H1 (cell line): ENCODE data around the gene CDKL5. TPM values are rescaled to one million over a fixed set of nuclear protein-coding genes. Genes with fewer than 3 reads are reported as not detected.

ENCODE experiments used
- CBX5 ChIP-seq: fragments of 300-800, 300-1000 bp; sonication (generic); IDR thresholded peaks from 2 replicates; pipeline ENCODE4 v1.7.1; 2016; ENCODE audit warnings: antibody characterized with exemption, low read length, low read depth
- CHD7 ChIP-seq: fragments of 300-600 bp; sonication (generic); IDR thresholded peaks from 2 replicates; pipeline ENCODE4 v1.7.1; 2012; ENCODE audit warnings: low read length, moderate library complexity, mild to moderate bottlenecking, inconsistent platforms; ENCODE audit not compliant: insufficient replicate concordance
- CREB1 ChIP-seq: IDR thresholded peaks from 2 replicates; pipeline ENCODE4 v1.6.1; 2012; ENCODE audit warnings: inconsistent platforms
- CTBP2 ChIP-seq: IDR thresholded peaks from 2 replicates; pipeline ENCODE4 v1.7.0; 2011; ENCODE audit warnings: borderline replicate concordance, mild to moderate bottlenecking, moderate library complexity, mixed read lengths, low read length; ENCODE audit not compliant: insufficient read depth, insufficient read length
- EGR1 ChIP-seq: IDR thresholded peaks from 2 replicates; pipeline ENCODE4 v1.6.1; 2011; ENCODE audit warnings: low read depth, low read length, borderline replicate concordance
- EZH2 ChIP-seq: fragments of 200-600 bp; sonication (generic); IDR thresholded peaks from 2 replicates; pipeline ENCODE4 v1.7.1; 2012; ENCODE audit warnings: low read depth, mild to moderate bottlenecking, moderate library complexity, low read length, inconsistent platforms; ENCODE audit not compliant: severe bottlenecking
- HDAC6 ChIP-seq: IDR thresholded peaks from one replicate; pipeline ENCODE4 v1.7.1; 2012; ENCODE audit warnings: low read depth, mild to moderate bottlenecking, inconsistent platforms, low read length, moderate library complexity
- JUND ChIP-seq: IDR thresholded peaks from 2 replicates; pipeline ENCODE4 v1.6.1; 2011; ENCODE audit warnings: mild to moderate bottlenecking, improper control_type of control experiment, low read length
- RBBP5 ChIP-seq: IDR thresholded peaks from 2 replicates; pipeline ENCODE4 v1.7.1; 2012; ENCODE audit warnings: low read depth, mild to moderate bottlenecking, inconsistent platforms, low read length, moderate library complexity, borderline replicate concordance
- RXRA ChIP-seq: IDR thresholded peaks from 2 replicates; pipeline ENCODE4 v1.6.1; 2011; ENCODE audit warnings: low read depth, mild to moderate bottlenecking, low read length, moderate library complexity; ENCODE audit not compliant: insufficient read depth
- TAF7 ChIP-seq: optimal IDR thresholded peaks from 2 replicates; pipeline ENCODE3; 2011; ENCODE audit warnings: low read depth, mild to moderate bottlenecking, inconsistent platforms, low read length, moderate library complexity, borderline replicate concordance
- TBP ChIP-seq: IDR thresholded peaks from 2 replicates; pipeline ENCODE4 v1.6.1; 2011; ENCODE audit warnings: low read depth, low read length, improper control_type of control experiment
- TCF12 ChIP-seq: IDR thresholded peaks from 2 replicates; pipeline ENCODE4 v1.6.1; 2011; ENCODE audit warnings: low read depth, mild to moderate bottlenecking, low read length
- polyA plus RNA-seq, 7 experiments: library from polyadenylated mRNA; depleted of rRNA in 3 of 7; stranded (reverse) in 5 of 7; unstranded in 2 of 7; fragments of >200 nt in 5 of 7; fragments of 200-250 nt in 2 of 7; gene quantifications; 1 replicate in 5 of 7; 2 replicates in 1 of 7; 4 replicates in 1 of 7; pipeline versions ENCODE4 v1.2.1 to v1.2.3, GENCODE V29; 2011 to 2013; ENCODE audit warnings: missing spikeins in 2 of 7, mixed read lengths in 2 of 7
- total RNA-seq: library from RNA; stranded (reverse); fragmentation: NEBNext Ultra II Directional; extraction: Animal tissue kit (Norgen Biotek cat#: 25700); gene quantifications from 2 replicates; pipeline ENCODE4 v1.2.1, GENCODE V29; 2021

CDKL5 gene
- total and polyA plus RNA-seq, 2 of the 8 experiments (the other 6 are each of a cell fraction or from before 2014, with no cell fraction given), result 5.5 to 15.6 TPM

DNA sequence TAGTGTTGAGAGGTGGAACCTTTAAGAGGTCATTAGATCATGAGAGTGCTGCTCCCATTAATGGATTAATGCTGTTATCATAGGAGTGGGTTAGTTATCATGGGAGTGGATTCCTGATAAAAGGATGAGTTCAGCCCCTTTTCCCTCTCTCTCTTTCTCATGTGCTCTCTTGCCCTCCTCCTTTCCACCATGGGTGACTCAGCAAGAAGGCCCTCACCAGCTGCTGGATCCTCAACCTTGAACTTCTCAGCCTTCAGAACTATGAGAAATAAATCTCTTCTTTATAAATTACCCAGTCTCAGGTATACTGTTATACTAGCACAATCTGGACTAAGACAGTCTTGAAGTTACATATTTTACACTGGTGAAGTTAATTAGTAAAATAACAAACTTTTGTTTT lies 10.0 kb upstream of the CDKL5 start (continued):
- TF ChIP-seq CHD7 (no peak), JUND (no peak), RBBP5 (no peak), EZH2 (no peak), TAF7 (no peak), TBP (no peak), RXRA (no peak), CBX5 (no peak), CTBP2 (no peak), HDAC6 (no peak), EGR1 (no peak), CREB1 (no peak), TCF12 (no peak)
